Activated CD4-positive, alpha-beta T cell treated with anti-CD3 and anti-CD28 coated beads for 24 hours (primary cell): Measurements from ENCODE around the gene HSP90AA1.
"Not testable (repeated sequence)": the region's sequence is repeated elsewhere in the genome, so short reads cannot be mapped to it uniquely, and the experiment has no call there.

Experiments used
- DNase-seq, 2 donors: peaks; one replicate each; pipeline ENCODE4 v3.0.0-alpha.2; 2020; ENCODE audit warnings: low read depth in 2 of 2

Gene HSP90AA1

DNA sequence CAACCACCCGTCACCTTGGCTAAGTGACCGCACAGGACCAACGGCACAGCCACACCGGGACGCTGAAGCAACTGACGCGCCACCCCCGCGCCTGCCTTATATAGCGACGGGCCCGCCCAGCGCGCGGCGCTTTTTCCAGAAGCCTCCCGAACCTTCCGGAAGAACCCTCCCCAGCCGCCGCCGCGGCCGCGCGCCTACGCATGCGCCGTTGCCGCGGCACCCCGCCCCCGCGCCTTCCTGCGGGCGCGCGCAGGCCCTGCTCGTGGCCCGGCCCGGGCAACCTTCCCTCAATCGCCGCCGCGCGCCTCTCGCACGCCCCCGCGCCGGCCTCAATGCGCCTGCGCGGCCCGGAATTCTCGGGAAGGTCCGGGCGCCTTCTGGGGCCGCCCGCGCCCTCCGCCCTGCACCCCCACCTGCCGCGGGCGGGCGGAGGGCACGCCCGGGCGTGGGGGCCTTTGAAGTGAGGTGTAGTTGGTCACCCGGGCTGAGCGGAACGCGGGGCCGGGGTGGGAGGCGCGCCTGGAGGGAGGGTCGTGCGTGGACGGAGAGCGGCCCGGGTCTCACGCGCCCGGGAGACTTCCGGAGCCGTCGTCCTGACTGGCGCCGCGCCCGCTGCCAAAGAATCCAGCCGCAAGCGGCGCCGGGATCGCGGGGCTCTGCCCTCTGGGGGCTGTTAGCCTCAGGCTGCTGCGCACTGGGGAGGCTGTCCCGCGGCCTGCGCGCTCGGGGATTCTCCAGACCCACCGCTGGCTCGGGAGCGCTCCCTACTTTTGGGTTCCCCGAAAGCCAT lies at the start of gene HSP90AA1:
Gene HSP90AA1 (minus strand): TSS at position 73 of the 790 bp plus-strand sequence. CDS start 666 bp downstream, outside the sequence.
- peak; percentile 92 to 94 for DNase-seq

DNA sequence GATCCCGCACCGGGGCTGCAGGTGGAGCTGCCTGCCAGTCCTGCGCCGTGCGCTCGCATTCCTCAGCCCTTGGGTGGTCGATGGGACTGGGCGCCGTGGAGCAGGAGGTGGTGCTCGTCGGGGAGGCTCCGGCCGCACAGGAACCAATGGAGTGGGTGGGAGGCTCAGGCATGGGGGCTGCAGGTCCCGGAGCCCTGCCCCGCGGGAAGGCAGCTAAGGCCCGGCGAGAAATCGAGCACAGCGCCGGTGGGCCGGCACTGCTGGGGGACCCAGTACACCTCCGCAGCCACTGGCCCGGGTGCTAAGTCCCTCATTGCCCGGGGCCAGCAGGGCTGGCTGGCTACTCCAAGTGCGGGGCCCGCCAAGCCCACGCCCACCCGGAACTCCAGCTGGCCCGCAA lies 48.6 kb upstream of the HSP90AA1 start:
- DNase-seq: not testable (repeated sequence)

DNA sequence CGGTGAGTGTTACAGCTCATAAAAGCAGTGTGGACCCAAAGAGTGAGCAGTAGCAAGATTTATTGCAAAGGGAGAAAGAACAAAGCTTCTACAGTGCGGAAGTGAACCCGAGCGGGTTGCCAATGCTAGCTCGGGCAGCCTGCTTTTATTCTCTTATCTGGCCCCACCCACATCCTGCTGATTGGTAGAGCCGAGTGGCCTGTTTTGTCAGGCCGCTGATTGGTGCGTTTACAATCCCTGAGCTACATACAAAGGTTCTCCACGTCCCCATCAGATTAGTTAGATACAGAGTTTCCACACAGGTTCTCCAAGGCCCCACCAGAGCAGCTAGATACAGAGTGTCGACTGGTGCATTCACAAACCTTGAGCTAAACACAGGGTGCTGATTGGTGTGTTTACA lies 47.9 kb upstream of the HSP90AA1 start:
- not testable (repeated sequence) for DNase-seq

DNA sequence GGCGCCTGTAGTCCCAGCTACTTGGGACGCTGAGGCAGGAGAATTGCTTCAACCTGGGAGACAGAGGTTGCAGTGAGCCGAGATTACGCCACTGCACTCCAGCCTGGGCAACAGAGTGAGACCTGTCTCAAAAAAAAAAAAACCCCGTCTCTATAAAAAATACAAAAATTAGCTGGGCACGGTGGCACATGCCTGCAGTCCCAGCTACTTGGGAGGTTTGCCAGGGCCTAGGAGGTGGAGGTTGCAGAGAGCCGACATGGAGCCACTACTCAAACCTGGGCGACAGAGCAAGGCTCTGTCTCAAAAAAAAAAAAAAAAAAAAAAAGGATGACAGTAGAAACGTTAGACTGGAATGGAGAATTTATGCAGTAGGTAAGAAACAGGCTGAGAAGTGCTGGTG lies 47.2 kb upstream of the HSP90AA1 start:
- DNase-seq: not testable (repeated sequence)

DNA sequence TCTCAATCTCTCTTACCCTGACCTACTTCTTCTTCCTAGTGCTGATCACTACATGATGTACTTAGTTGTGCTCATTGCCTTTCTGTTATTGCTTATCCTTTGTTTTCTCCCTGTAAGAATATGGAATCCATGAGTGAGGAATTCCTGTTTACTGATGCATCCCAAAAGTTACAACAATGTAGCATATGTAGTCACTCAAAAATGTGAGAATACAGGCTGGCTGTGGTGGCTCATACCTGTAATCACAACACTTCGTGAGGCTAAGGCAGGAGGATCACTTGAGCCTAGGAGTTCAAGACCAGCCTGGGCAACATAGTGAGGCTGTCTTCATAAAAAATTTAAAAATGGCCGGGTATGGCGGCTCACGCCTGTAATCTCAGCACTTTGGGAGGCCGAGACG lies 44.9 kb upstream of the HSP90AA1 start:
- no peak for DNase-seq

DNA sequence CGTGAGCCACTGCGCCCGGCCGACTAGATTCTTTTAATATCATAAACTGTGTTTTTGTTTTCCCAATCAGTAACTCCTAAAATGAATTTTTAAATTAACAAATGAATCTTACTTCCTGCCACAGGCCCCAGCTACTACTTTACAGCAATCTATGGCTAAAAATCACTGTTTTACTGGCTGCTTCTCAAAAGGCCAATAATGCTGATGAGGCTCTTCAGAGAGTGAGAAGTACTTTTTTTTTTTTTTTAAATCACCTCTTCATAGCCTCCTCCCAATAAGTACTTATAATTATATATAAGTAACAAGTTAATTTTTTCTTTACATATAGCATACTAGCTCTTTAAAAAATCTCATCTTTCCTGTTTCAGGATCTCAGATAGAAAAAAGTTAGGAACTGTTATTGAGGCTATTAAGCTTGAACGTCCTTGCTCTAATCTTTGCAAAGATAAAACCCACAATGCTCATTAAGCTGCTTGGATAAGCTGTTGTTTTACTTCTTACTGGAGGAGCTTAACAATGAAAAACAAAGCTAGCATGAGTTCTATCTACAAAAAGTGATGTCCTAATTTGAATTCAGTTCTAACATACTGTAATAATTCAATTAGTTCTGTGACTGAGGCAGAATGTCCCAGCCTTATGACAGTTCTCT lies 40.1 kb upstream of the HSP90AA1 start:
- no peak for DNase-seq

DNA sequence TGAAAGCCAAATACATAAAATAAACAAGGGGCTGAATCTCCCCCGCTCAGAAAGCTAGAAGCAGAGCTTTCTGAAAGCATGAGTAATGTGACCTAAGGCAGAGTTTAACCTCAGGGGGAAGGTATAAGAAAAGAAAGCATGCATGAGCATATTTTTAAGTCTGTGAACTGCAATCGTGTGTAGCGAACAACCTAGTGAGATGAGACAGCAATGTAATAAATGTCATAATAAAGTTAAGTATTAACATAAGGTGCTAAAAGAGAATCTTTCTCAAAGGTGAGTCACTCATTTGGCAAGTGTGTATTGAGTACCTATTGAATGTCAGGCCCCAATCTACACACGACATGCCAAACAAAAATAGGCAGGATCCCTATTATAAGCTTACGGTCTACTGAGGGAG lies 38.7 kb upstream of the HSP90AA1 start:
- DNase-seq: no peak

DNA sequence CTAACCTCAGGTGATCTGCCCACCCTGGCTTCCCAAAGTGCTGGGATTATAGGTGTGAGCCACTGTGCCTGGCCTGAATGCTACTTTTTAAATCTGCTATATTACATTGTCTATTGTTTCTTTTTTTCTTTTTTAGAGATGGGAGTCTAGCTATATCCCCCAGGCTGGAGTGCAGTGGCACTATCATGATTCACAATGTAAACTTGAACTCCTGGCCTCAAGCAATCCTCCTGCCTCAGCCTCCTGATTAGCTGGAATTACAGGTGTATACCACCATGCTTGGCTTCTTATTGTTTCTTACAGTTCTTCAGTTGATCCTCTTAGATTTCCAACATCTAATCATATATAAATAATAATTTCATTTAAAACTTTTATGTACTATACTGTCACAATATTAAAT lies 37.6 kb upstream of the HSP90AA1 start:
- no peak for DNase-seq

DNA sequence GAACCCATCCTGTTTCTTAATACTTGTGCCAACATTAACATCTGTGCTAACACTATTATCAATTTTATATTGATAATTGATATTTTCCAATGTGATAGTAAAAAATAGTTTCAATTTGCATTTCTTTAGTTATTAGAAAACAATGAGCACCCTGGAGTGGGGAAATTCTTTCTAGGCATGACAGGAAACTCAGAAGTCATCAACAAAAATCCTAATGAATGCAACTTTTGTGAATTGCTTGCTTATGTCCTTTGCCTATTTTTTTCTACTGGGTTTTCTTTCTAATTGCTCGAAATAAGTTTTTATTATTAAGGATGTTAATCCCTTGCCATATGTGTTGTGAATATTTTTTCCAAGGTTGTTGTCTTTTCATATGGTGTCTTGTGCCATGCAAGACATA lies 34.7 kb upstream of the HSP90AA1 start:
- DNase-seq: no peak

DNA sequence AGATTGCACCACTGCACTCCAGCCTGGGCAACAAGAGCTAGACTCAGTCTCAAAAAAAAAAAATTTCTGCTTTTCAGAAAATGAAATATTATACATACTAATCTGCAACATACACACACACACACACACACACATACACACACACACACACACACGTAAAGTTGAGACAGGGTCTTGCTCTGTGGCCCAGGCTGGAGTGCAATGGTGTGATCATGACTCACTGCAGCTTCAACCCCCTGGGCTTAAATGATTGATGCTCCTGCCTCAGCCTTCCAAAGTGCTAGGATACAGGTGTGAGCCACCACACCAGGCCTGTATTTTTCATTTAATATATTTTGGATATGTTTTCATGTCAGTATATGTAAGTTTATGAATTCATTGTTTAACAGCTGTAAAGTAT lies 34.0 kb upstream of the HSP90AA1 start:
- no peak for DNase-seq

DNA sequence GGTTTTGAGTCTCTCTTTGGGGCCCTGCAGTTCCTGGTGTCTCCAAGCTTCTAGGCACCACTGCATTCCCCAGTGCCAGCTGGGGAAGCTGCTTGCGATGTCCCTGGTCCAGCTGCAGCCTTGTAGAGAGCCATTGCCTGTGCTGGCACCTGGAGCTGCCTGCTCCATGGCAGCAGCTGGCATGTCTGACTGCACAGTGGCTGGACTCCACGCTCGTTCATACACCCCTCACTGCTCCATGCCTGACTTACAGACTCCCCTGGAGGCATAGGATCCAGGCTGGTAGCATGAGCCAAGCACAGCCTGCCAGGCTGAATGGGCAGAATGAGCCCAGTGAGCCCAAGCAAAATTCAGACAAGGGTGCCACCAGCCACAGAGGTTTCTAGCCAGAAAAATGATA lies 31.0 kb upstream of the HSP90AA1 start:
- no peak for DNase-seq

DNA sequence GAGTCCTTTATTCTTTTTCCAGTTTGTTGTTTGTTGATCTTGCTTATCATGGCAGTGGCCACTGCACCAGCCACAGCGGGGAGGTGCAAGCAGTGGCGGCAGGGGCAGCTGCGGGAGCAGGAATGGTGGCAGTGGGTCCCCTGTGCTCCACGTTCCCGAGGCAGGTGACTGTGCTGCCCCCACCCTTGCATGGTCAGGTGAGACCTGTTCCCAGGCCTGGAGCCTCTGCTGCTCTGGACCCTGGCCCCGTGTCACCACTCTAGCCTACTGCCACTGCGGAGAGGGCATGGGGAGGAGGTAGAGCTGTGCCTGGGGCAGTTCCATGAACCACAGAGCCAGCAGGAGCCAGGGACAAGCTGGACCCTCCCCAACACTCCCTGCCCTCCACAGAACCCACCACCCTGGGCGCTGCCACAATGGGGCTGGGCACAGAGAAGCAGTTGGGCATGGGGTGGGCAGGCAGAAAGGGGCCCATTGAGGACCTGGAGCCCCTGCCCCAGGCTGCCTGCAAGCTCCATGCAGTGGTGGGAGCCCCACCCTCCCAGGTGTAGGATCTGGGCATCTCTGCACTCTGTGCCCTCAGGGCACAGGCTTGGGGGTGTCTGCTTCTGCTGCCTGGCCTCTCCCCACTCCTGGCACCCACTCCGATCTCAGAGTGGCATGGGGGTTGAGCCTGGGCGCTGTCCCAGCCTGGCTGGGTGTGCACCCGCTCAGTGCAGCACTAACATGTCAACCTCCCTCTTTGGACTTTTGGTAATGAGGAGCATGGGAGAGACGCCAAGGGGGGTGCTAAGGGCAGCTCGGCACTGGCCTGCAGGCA lies 29.7 kb upstream of the HSP90AA1 start:
- DNase-seq: no peak

DNA sequence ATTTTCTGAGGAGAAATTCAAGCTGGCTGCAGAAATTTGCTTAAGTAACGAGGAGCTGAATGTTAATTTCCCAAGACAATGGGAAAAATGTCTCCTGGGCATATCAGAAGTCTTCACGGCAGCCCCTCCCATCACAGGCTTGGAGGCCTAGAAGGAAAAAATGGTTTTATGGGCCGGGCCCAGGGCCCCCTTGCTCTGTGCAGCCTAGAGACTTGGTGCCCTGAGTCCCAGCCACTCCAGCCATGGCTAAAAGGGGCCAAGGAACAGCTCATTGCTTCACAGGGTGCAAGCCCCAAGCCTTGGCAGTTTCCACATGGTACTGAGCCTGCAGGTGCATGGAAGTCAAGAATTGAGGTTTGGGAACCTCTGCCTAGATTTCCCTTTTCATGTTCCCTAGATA lies 24.3 kb upstream of the HSP90AA1 start:
- no peak for DNase-seq

DNA sequence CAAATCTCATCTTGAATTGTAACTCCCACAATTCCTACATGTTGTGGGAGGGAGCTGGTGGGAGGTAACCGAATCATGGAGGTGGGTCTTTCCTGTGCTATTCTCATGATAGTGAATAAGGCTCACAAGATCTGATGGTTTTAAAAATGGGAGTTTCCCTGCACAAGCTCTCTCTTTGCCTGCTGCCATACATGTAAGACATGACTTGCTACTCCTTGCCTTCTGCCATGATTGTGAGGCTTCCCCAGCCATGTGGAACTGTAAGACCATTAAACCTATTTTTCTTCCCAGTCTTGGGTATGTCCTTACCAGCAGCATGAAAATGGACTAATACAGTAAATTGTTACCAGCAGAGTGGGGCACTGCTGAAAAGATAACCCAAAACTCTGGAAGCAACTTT lies 22.5 kb upstream of the HSP90AA1 start:
- not testable (repeated sequence) for DNase-seq

DNA sequence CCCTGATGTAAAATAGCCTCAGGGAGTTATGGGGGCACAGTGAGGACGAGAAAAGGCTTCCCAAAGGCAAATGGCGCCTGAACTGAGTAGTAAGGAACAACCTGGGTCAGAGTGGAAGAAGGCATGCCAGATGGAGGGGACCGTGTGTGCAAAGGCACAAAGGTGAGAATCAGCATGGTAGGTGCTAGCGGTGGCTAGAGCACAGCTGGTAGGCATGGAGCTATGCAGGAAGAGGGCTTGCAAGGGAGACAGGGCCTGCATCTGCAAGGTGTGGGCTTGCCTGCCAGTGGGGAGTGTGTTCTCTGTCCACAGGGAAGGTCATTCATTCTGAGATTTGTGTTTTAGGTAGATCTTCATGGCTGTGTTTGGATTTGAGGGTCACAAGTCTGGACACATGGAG lies 18.5 kb upstream of the HSP90AA1 start:
- DNase-seq: no peak

DNA sequence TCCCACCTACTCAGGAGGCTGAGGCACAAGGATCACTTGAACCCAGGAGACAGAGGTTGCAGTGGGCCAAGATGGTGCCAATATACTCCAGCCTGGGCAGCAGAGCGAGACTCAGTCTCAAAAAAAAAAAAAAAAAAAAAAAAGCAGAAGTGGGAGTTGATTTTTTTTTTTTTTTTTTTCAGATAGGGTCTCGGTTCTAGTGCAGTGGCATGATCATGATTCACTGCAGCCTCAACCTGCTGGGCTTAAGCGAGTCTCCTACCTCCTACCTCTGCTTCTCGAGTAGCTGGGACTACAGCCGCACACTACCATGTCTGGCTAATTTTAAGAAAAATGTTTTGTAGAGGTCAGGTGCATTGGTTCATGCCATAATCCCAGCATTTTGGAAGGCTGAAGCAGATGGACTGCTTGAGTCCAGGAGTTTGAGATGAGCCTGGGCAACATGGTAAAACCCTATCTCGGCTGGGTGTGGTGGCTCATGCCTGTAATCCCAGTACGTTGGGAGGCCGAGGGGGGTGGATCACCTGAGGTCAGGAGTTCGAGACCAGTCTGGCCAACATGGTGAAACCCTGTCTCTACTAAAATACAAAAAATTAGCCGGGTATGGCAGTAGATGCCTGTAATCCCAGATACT lies 16.3 kb upstream of the HSP90AA1 start:
- DNase-seq: no peak

DNA sequence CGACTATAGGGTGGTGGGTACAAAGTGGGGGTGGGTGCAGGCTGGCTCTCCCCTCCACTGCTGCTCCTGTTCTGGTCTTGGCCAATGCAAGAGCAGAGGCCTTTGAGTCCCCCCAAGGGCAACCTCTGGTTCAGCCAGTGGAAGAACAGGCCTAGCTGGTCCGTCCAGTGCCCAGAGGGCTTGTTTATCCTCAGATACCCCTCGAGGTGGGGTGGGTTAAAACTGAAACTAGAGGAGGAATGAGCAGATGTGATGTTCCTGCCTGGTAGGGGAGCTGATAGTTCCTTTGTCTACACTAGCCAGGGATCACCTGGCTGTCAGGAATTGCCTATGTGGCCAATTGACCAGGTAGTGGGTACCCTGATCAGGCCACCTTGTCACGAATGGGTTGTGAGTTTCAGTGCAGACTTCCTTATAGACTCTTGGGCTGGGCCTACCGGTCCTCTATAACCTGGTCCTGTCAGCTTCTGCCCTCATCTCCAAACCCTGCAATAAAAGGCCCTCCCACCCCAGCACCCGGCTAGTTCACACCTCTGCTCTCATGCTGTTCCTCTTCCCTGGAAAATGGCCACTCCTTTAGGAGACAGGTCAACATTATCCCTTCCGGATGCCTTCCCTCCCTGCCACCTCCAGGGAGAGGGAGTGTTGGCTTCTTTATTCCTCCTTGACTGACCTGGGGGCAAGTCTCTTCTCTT lies 10.7 kb upstream of the HSP90AA1 start:
- no peak for DNase-seq

DNA sequence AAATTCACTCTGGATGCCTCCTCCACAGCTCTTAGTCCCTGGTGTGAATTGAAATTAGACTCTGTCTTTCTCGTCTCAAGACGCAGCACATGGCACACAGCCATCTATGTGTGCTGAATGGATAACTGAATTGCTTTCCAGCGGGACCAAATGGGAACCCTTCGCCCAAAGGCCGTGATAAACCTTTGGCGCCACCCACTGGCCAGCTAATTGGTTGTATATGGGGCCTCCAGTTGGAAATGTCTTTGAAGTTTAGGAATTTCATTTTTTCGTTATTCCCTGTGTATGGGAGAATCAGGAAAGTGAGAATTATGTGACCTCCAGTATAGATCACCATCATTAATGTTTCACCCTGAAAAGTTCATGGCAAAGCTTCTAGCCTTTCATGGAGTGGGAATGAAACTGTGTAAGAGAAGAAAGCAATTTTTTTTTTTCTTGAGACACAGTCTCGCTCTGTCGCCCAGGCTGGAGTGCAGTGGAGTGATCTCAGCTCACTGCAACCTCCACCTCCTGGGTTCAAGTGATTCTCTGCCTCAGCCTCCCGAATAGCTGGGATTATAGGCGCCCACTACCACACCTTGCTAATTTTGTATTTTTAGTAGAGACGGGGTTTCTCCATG lies 9.8 kb upstream of the HSP90AA1 start:
- peak; percentile 49 to 63 for DNase-seq

DNA sequence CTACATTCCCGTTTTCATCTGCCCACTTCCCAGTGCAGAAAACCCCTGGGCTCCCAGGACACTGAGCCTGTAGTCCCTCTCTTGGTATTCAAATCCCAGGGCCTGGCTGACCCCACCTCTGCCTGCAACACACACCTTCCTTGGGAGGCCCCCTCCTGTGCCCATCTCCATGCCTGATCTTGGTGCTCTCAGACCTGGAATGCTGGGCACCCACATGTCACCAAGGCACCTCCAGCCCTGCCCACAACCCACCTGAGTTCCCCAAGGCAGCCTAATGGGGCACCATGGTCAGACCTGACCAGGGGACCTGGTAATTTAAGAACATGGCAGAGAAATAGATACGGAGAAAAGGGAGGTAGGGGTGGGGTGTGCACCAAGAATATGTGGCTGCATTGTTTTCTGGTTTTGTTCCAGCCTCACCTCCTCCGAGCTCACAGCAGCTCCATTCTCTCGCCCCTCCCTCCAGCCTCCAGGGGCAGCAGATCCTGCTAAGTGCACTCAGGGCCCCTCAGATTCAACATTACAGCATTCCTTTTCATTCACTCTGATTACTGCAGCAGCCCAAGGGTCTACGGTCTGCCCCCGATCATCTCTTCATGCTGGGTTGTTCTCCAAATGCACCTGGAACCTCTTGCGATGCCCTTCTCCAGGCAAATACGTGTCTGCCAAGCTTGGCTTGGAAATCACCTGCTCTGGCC lies 9.2 kb upstream of the HSP90AA1 start:
- DNase-seq: no peak

DNA sequence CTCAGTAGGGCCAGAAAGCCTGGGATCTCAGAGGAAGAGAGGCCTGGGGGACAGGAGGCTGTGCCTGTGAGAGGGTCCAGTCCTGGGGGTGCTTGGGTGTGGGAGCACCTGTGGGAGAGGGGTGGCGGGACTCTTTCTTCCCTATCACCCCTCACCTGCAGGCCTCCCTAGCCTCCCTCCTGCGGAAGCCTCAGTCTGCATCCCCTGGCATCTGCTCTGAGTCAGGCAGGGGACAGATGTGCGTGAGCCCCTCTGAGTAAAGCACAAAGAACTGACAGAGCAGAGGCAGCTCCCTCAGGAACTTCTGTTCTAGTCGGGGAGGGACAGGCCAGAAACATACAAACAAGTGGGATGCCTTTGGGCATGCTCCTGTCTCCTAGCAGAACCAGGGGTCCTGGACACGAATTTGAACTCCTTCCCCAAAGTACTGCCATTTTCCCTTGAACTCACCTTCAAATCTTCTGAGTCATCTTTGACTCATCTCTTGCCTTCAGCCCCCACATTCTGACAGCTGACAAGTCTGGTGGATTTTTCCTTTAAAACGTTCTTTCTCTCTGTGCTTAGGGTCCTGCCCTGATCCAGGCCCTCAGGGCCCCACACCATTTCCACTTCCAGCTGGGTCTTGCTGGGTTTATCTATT lies 8.5 kb upstream of the HSP90AA1 start:
- no peak for DNase-seq
